ENCODE measurements around the gene OR6S1. TPM values are rescaled to one million over a fixed set of nuclear protein-coding genes. Genes with fewer than 3 reads are reported as not detected.
"Not testable (repeated sequence)": the region's sequence is repeated elsewhere in the genome, so short reads cannot be mapped to it uniquely, and the experiment has no call there.

The OR6S1 gene
- total RNA-seq, 2 experiments from 2014 or later = not detected

- H3K36me3 ChIP-seq (ENCODE audit: insufficient read depth, low read length) = no peaks in the 10 kb centered on the region
- no peak overlapping the region for H3K27ac Mint-ChIP-seq
- H3K4me3 ChIP-seq (ENCODE audit: low read length) = no peak overlapping the region
- H3K27ac ChIP-seq (ENCODE audit: low read depth in 1 of 2, low read length in 2 of 2) = no peak overlapping the region
- H3K4me1 ChIP-seq (ENCODE audit: insufficient read depth, low read length) = no peaks in the 10 kb centered on the region
- ChIA-PET CTCF (no interaction called here), POLR2A (no interaction called here)
- H3K9me3 Mint-ChIP-seq = no peaks in the 10 kb centered on the region
- no peak for ATAC-seq (ENCODE audit: poor library complexity)
- no peaks in the 10 kb centered on the region for H3K27me3 ChIP-seq (ENCODE audit: control insufficient read depth in 1 of 2, insufficient read depth in 2 of 2, low read length in 2 of 2)
- no peak for DNase-seq
- no peaks in the 10 kb centered on the region for H3K36me3 Mint-ChIP-seq (ENCODE audit: low read depth)
- no peaks in the 10 kb centered on the region for H3K4me1 Mint-ChIP-seq (ENCODE audit: low read depth)
- H3K27me3 Mint-ChIP-seq = no peaks in the 10 kb centered on the region
- TF ChIP-seq CTCF (IDR thresholded peaks at IDR 0.05) = no peak
- intact Hi-C loops (cut with DNase I, micrococcal nuclease) = no loop called here
- no peak overlapping the region for H3K4me3 Mint-ChIP-seq
- no peaks in the 10 kb centered on the region for H3K9me3 ChIP-seq (ENCODE audit: control insufficient read depth in 1 of 2, insufficient read depth in 1 of 2, low read length in 2 of 2)
Measured at GRCh38 chr14:20601522-20601921, 40.0 kb downstream of the OR6S1 start.

- no peaks in the 10 kb centered on the region for H3K36me3 Mint-ChIP-seq (ENCODE audit: low read depth)
- ChIA-PET POLR2A (no interaction called here), CTCF (no interaction called here)
- Histone ChIP-seq H3K27me3 (ENCODE audit: control insufficient read depth in 1 of 2, insufficient read depth in 2 of 2, low read length in 2 of 2) (no peaks in the 10 kb centered on the region), H3K4me3 (ENCODE audit: low read length) (no peak overlapping the region), H3K27ac (ENCODE audit: low read depth in 1 of 2, low read length in 2 of 2) (no peak overlapping the region), H3K36me3 (ENCODE audit: insufficient read depth, low read length) (no peaks in the 10 kb centered on the region), H3K9me3 (ENCODE audit: control insufficient read depth in 1 of 2, insufficient read depth in 1 of 2, low read length in 2 of 2) (no peaks in the 10 kb centered on the region), H3K4me1 (ENCODE audit: insufficient read depth, low read length) (no peaks in the 10 kb centered on the region)
- DNase-seq (no peak), ATAC-seq (ENCODE audit: poor library complexity) (no peak)
- H3K4me3 Mint-ChIP-seq = no peak overlapping the region
- H3K9me3 Mint-ChIP-seq = no peaks in the 10 kb centered on the region
- H3K27ac Mint-ChIP-seq = no peak overlapping the region
- peaks cover 6% of the 10 kb centered on the region for H3K4me1 Mint-ChIP-seq (ENCODE audit: low read depth)
- no peak for TF ChIP-seq CTCF (IDR thresholded peaks at IDR 0.05)
- no peaks in the 10 kb centered on the region for H3K27me3 Mint-ChIP-seq
- intact Hi-C loops (cut with DNase I, micrococcal nuclease) = no loop called here
Measured at GRCh38 chr14:20597108-20597507, 44.4 kb downstream of the OR6S1 start.

GRCh38 chr14:20595726-20596125 lies 45.8 kb downstream of the OR6S1 start:
- H3K4me3 ChIP-seq (ENCODE audit: low read length); H3K36me3 ChIP-seq (ENCODE audit: insufficient read depth, low read length); H3K36me3 Mint-ChIP-seq (ENCODE audit: low read depth); H3K9me3 Mint-ChIP-seq; H3K27me3 ChIP-seq (ENCODE audit: control insufficient read depth in 1 of 2, insufficient read depth in 2 of 2, low read length in 2 of 2); POLR2A ChIA-PET; H3K4me1 ChIP-seq (ENCODE audit: insufficient read depth, low read length); H3K27ac ChIP-seq (ENCODE audit: low read depth in 1 of 2, low read length in 2 of 2); ATAC-seq (ENCODE audit: poor library complexity); DNase-seq; H3K4me3 Mint-ChIP-seq; H3K27ac Mint-ChIP-seq; H3K4me1 Mint-ChIP-seq (ENCODE audit: low read depth); H3K9me3 ChIP-seq (ENCODE audit: control insufficient read depth in 1 of 2, insufficient read depth in 1 of 2, low read length in 2 of 2); CTCF ChIA-PET; intact Hi-C loops (cut with DNase I, micrococcal nuclease): not testable (repeated sequence)
- H3K27me3 Mint-ChIP-seq = peaks cover 13% of the 10 kb centered on the region

GRCh38 chr14:20592574-20592973 lies 48.9 kb downstream of the OR6S1 start:
- no peak for TF ChIP-seq CTCF (IDR thresholded peaks at IDR 0.05)
- no peaks in the 10 kb centered on the region for H3K9me3 Mint-ChIP-seq
- H3K4me3 Mint-ChIP-seq = no peak overlapping the region

More at GRCh38 chr14:20592574-20592973, 48.9 kb downstream of the OR6S1 start:
- no peaks in the 10 kb centered on the region for H3K36me3 ChIP-seq (ENCODE audit: insufficient read depth, low read length)
- ChIA-PET POLR2A (no interaction called here), CTCF (no interaction called here)
- H3K27me3 ChIP-seq (ENCODE audit: control insufficient read depth in 1 of 2, insufficient read depth in 2 of 2, low read length in 2 of 2) = peaks cover 0 to 3% of the 10 kb centered on the region in 2 experiments
- H3K27ac Mint-ChIP-seq = no peak overlapping the region
- intact Hi-C loops (cut with DNase I, micrococcal nuclease) = no loop called here
- peaks cover 6% of the 10 kb centered on the region for H3K4me1 Mint-ChIP-seq (ENCODE audit: low read depth)
- no peak overlapping the region for H3K27ac ChIP-seq (ENCODE audit: low read depth in 1 of 2, low read length in 2 of 2)
- H3K27me3 Mint-ChIP-seq = peaks cover 16% of the 10 kb centered on the region
- H3K9me3 ChIP-seq (ENCODE audit: control insufficient read depth in 1 of 2, insufficient read depth in 1 of 2, low read length in 2 of 2) = no peaks in the 10 kb centered on the region
- H3K4me3 ChIP-seq (ENCODE audit: low read length) = no peak overlapping the region
- H3K36me3 Mint-ChIP-seq (ENCODE audit: low read depth) = no peaks in the 10 kb centered on the region
- no peak for DNase-seq
- no peaks in the 10 kb centered on the region for H3K4me1 ChIP-seq (ENCODE audit: insufficient read depth, low read length)
- no peak for ATAC-seq (ENCODE audit: poor library complexity)
